Muscle layer of duodenum (tissue), 2 donors: ENCODE data around the gene USH2A.

Experiments used
- H3K27ac ChIP-seq: one replicate; pipeline ENCODE4 v1.7.0; 2013; ENCODE audit warnings: mild to moderate bottlenecking, low read length
- H3K27me3 ChIP-seq: one replicate; pipeline ENCODE4 v1.7.0; 2013; ENCODE audit warnings: low read depth, mild to moderate bottlenecking, control low read depth, low read length
- H3K36me3 ChIP-seq, 2 donors: one replicate each; pipeline ENCODE4 v1.7.0; 2013; ENCODE audit warnings: low read length in 2 of 2, control low read depth in 1 of 2, mild to moderate bottlenecking in 1 of 2; ENCODE audit not compliant: insufficient read depth in 2 of 2, control insufficient read depth in 1 of 2
- H3K4me1 ChIP-seq, 2 donors: one replicate each; pipeline ENCODE4 v1.7.0; 2013; ENCODE audit warnings: low read length in 2 of 2, mild to moderate bottlenecking in 2 of 2, control low read depth in 1 of 2, moderate library complexity in 1 of 2; ENCODE audit not compliant: insufficient read depth in 2 of 2, control insufficient read depth in 1 of 2
- H3K4me3 ChIP-seq, 2 donors: one replicate each; pipeline ENCODE4 v1.7.0; 2013; ENCODE audit warnings: low read length in 2 of 2, low read depth in 1 of 2, mild to moderate bottlenecking in 1 of 2
- H3K9me3 ChIP-seq, 2 donors: one replicate each; pipeline ENCODE4 v1.7.0; 2013; ENCODE audit warnings: low read length in 2 of 2, control low read depth in 1 of 2, mild to moderate bottlenecking in 1 of 2; ENCODE audit not compliant: control insufficient read depth in 1 of 2
- donor health status: healthy.

The USH2A gene

DNA sequence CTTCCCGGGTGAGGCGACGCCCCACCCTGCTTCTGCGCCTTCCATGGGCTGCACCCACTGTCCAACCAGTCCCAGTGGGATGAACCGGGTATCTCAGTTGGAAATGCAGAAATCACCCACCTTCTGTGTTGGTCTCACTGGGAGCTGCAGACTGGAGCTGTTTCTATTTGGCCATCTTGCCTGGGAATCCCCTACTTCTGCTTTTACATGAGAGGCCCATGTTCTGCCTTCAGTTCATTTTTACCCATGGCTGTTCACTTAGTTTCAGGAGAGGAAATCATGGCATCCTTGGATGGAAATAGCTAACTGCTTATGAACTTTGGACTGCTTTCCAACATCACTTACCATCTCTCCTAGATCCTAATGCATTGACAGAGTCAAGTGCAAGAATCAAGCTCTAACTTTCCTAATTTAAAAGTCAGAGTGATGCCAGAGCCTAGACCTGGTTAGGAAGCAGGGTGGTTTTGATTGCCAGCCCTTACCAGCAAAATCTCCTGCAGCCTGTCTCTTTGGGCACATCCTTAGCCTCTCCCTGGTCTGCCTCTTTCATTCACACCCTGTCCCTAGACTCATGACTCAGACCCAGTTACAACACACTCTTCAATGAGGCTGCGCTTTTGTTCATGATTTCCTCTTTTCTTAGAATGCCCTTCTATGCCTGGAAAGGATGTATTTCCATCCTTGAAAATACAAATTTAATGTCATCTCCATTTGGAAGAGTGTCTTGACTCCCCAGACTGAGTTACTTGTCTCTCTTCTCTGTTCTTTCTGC, 719.0 kb downstream of the USH2A start:
- Histone ChIP-seq H3K27me3 (no peaks in the 10 kb centered on the region), H3K4me1 (no peaks in the 10 kb centered on the region), H3K9me3 (no peaks in the 10 kb centered on the region), H3K36me3 (no peaks in the 10 kb centered on the region), H3K4me3 (no peak overlapping the region), H3K27ac (no peak overlapping the region)

DNA sequence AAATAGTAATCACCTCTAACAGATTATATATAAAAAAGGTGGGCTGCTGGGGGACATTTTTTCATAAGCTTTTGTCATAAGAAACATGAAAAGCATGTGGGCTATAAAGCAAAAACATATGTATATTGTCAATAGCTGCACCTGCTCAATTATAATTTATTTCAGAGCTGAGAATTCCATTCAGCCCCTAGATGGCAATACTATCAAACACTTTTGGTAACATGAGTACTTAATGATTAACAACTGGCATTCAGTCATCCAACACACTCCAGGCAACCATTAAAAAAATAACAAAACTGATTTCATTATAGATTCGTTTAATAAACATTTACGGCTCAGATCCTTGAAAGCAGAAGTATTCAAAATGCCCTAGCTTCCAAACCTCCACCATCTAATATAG, 741.0 kb downstream of the USH2A start:
- H3K4me3 ChIP-seq: no peak overlapping the region
- H3K9me3 ChIP-seq: no peaks in the 10 kb centered on the region
- no peaks in the 10 kb centered on the region for H3K4me1 ChIP-seq
- H3K27ac ChIP-seq: no peak overlapping the region
- H3K27me3 ChIP-seq: no peaks in the 10 kb centered on the region
- no peaks in the 10 kb centered on the region for H3K36me3 ChIP-seq

DNA sequence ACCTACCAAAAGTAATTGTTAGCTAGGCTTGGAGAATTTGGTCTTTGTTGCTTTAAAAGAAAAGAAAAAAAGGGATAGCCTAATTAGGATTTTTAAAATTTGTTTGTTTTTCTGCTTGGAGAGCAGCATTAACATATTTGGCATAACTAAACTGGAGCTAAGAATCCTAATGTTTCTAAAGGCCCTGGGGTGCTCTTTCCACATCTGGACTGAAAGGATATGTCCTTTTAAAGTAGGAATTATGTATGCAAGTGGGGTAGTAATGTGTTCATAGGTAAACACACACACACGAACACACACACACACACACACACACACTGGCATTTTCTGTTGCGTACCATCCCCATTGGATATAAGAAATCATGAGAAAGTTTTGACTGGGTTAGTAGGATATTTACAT, 742.2 kb downstream of the USH2A start:
- Histone ChIP-seq H3K36me3 (no peaks in the 10 kb centered on the region), H3K4me3 (no peak overlapping the region), H3K27ac (no peak overlapping the region), H3K27me3 (no peaks in the 10 kb centered on the region), H3K9me3 (no peaks in the 10 kb centered on the region), H3K4me1 (no peaks in the 10 kb centered on the region)

DNA sequence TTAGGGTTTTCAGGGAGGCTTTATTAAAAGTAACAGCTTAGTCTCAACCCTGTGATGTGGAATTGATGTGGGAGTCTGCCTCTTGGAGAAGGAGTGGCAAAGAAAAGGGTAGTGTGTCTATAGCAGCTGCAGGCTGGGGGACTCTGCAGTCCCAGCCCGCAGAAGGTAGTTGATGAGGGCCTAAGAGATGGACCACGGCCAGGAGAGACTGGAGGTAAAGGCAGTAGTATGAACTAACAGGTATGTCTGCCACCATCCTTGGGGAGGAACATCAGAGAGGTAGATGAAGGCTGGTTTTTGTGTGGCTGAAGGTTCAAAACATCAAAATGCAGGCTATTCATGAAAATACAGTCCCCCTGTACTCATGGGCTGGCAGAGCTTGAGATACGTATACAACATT, 744.0 kb downstream of the USH2A start:
- no peaks in the 10 kb centered on the region for H3K4me1 ChIP-seq
- no peak overlapping the region for H3K4me3 ChIP-seq
- H3K36me3 ChIP-seq: no peaks in the 10 kb centered on the region
- no peaks in the 10 kb centered on the region for H3K9me3 ChIP-seq
- H3K27ac ChIP-seq: no peak overlapping the region
- H3K27me3 ChIP-seq: no peaks in the 10 kb centered on the region

DNA sequence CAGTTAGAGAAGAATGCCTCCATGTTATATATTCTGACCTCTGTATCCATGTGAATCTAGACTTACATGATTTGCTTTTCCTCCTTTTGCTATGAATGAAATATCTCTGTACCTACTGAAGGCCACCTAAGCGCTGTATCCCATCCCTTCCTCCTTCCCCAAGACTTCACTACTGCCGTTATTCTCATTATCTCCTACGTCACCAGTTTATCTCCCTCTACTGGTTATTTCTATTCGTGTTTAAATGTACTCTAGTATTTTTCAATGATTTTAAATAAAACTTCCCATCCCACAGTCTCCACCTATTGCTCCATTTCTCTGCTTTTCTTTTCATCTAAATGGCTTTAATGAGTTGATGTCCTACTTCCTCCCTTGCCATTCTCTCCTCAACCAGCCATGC, 746.1 kb downstream of the USH2A start:
- H3K27ac ChIP-seq: no peak overlapping the region

DNA sequence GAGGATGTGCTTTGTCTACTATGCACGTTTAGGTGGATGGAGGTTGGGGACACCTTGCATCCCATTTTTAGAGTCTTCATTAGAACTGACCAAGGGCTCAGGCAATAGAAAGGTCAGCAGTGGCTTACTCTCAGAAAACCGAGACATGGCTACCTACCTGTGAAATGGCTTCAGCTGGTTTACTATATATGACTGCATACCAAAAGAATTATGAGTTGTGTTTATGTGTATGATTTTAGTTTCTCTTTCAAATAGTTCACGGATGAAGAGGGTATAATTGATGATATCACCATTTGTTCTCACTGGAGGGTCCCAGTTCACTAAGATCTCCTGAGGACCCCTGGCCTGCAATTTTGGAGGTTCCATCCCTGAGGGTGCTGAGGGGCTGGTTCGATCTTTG, 749.3 kb downstream of the USH2A start:
- no peaks in the 10 kb centered on the region for H3K36me3 ChIP-seq
- no peak overlapping the region for H3K27ac ChIP-seq
- H3K9me3 ChIP-seq: no peaks in the 10 kb centered on the region
- H3K4me1 ChIP-seq: no peaks in the 10 kb centered on the region
- no peak overlapping the region for H3K4me3 ChIP-seq
- H3K27me3 ChIP-seq: no peaks in the 10 kb centered on the region

More for the DNA sequence above, 746.1 kb downstream of the USH2A start:
- Histone ChIP-seq H3K4me1 (no peaks in the 10 kb centered on the region), H3K9me3 (no peaks in the 10 kb centered on the region), H3K4me3 (no peak overlapping the region), H3K27me3 (no peaks in the 10 kb centered on the region), H3K36me3 (no peaks in the 10 kb centered on the region)

DNA sequence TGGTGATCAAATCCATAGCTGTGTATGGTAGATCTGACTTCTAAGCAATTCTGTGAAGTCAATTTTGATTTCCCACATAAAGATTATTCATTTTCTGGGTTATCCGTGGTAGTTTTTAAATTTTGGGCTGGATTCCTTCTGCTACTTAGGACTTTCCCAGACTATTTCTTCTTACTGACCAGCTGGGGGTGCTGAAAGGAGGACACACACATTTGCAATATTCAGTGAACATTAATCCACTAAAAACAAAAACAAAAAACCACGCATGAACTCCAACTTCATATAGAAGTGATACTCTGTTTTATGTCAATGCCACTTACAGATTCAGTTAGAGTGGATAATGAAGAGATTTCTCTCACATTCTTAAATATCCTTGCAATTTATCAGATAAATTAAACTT, 750.8 kb downstream of the USH2A start:
- no peak overlapping the region for H3K27ac ChIP-seq
- no peaks in the 10 kb centered on the region for H3K9me3 ChIP-seq
- no peaks in the 10 kb centered on the region for H3K27me3 ChIP-seq
- H3K4me1 ChIP-seq: no peaks in the 10 kb centered on the region
- H3K36me3 ChIP-seq: no peaks in the 10 kb centered on the region
- no peak overlapping the region for H3K4me3 ChIP-seq

DNA sequence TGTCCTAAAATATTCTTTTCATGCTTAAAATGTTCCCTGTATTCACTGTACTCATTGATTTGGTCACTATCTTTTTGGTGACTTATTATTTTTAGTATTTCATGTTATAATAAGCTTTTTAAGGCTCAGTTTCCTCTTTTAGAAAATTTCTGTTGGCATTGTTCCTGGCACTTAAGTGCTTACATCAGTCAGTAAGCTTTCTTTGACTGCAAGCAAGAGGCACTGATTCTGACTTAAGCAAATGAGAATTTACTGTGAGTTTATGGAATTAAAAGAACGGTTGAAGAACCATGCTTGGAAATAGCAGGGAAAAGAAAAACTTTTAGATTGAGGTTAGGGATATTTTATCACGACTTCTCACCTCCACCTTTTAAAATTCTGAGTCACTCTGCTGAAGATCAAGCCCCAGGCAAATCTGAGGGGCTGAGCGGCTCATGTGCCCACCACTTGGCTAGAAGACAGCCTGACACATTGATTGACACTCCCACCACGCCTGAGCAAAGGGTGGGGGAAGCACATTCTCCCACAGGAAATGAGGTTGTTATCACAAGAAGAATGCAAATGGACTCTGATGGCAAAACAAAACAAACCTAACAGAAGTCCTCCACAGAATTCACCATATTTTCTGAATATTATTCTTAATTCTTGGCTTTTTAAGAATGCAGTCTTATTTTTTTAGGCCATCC, 753.3 kb downstream of the USH2A start:
- no peak overlapping the region for H3K27ac ChIP-seq
- no peaks in the 10 kb centered on the region for H3K36me3 ChIP-seq
- H3K27me3 ChIP-seq: no peaks in the 10 kb centered on the region

DNA sequence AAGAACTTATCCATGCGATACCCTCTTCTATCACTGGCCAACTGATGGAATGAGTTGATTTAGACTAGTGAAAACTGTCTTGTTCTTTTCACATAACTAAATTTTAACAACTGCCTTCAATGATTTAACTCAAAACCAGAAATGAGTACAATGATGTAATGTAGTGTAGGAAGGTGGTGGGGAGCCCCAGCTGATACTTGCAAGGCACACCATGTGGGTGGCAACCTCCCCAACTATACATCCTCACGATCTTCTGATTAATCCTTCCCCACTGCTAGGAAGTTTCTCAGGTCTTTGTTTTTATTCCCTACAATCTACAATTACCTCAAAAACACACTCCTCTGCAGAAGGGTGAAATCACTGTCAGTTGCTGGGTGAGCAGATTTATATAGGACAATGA, 755.5 kb downstream of the USH2A start:
- H3K27ac ChIP-seq: no peak overlapping the region
- H3K9me3 ChIP-seq: no peaks in the 10 kb centered on the region
- no peaks in the 10 kb centered on the region for H3K4me1 ChIP-seq

More for the DNA sequence above, 753.3 kb downstream of the USH2A start:
- Histone ChIP-seq H3K9me3 (no peaks in the 10 kb centered on the region), H3K4me3 (no peak overlapping the region), H3K4me1 (no peaks in the 10 kb centered on the region)

DNA sequence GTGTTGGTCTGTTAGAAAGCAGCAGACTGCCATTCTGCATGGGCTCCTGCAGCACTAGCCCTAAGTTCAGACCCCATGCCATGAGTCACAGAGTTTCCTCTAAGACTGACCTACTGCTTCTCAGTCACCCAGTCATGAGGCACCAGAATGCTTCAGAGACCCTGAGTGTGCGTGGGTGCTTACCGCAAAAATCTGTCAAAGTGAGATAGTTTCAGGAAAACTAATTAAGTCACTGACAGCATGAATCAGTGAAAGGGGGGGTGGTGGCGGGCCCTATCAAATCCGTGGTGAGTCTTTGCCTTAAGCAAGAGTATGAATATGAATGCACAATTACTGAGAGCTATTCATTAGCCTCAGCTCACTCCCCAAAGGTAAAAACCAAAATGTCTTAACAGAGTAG, 758.0 kb downstream of the USH2A start:
- Histone ChIP-seq H3K4me3 (no peak overlapping the region), H3K27ac (no peak overlapping the region), H3K27me3 (no peaks in the 10 kb centered on the region), H3K36me3 (no peaks in the 10 kb centered on the region), H3K4me1 (no peaks in the 10 kb centered on the region), H3K9me3 (no peaks in the 10 kb centered on the region)

More for the DNA sequence above, 755.5 kb downstream of the USH2A start:
- Histone ChIP-seq H3K4me3 (no peak overlapping the region), H3K27me3 (no peaks in the 10 kb centered on the region), H3K36me3 (no peaks in the 10 kb centered on the region)

DNA sequence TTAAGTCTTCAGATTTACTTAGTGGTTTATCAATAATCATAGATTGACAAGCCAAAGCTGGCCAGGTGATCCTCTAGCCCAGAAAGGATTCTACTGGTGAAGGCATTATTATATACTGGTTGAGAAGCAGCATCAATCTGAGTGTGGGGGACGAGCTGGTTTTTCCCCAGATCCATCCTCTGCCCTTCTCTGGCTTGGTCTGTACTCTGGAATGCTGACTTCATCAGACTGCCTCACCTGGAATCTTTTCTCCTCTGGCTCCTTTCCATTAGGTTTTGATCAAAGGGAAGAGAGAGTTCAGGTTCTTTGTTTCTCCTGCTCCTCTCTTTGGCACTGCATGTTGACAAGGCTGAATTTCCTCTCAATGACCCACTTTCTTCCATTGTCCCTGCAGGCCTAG, 762.2 kb downstream of the USH2A start:
- H3K36me3 ChIP-seq: no peaks in the 10 kb centered on the region
- H3K4me3 ChIP-seq: no peak overlapping the region
- H3K27ac ChIP-seq: no peak overlapping the region
- no peaks in the 10 kb centered on the region for H3K4me1 ChIP-seq
- H3K9me3 ChIP-seq: no peaks in the 10 kb centered on the region
- no peaks in the 10 kb centered on the region for H3K27me3 ChIP-seq

DNA sequence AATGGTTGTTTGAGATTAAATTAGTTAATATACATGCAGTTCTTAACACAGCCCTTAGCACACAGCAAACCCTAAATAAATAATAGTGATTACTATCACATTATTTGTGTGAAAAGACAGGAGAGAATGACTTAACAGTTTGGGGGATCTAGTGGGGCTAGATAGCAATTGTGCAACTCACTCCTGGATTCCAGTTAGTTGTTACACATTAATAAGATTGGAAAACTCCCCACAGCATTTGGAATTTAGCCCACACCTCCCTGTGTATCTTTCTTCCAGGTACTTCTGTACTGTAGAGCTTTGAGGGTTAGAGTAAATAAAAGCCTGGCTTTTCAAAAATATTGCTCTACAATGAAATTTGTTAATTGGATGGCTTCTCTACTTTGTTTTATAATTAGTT, 763.0 kb downstream of the USH2A start:
- H3K27ac ChIP-seq: no peak overlapping the region
- no peaks in the 10 kb centered on the region for H3K9me3 ChIP-seq
- H3K4me3 ChIP-seq: no peak overlapping the region
- H3K36me3 ChIP-seq: no peaks in the 10 kb centered on the region
- no peaks in the 10 kb centered on the region for H3K4me1 ChIP-seq
- H3K27me3 ChIP-seq: no peaks in the 10 kb centered on the region
